Measurements from ENCODE around the gene GSTA4.
A peak's percentile ranks its signal among the peaks of the same experiment; 100 is the strongest.
"Not testable (repeated sequence)": the region's sequence is repeated elsewhere in the genome, so short reads cannot be mapped to it uniquely, and the experiment has no call there.

The GSTA4 gene

DNA sequence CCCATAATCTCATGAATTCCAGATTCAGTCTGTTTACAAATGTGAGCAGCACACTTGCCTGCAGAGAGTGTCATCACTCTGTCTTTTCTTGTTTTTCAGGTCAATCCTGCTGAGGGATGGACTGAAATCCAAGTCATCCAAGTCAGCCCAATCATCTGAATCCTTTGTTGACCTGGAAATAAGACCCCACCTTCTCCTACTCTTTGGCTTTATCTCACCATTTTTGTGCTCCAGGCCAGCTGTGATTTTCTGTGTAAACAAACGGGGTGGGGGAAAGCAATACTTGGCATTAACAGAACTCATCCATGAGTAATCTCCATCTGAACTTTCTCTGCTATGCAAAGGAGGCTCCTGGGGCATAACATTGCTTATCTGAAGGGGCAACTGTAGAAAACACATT lies 16.9 kb upstream of the GSTA4 start:
- DNase-seq, result no peak

DNA sequence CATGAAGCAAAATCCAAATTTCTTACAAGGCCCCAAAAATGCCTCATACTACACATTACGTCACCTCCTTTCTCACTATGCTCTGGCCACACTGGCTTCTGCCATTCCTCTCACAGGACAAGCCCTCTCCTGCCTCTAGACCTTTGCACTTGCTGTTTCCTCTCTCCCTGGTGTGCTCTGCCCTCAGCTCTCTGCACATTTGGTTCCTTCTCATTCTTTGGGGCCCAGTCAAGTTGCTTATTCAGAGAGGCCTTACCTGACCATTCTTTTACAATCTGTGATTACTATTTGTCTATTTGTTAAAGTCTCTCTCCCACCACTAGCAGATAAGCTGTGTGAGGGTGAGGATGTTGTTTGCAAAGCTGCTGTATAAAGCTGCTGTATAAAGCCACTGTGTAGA lies 15.4 kb upstream of the GSTA4 start:
- no peak for DNase-seq

DNA sequence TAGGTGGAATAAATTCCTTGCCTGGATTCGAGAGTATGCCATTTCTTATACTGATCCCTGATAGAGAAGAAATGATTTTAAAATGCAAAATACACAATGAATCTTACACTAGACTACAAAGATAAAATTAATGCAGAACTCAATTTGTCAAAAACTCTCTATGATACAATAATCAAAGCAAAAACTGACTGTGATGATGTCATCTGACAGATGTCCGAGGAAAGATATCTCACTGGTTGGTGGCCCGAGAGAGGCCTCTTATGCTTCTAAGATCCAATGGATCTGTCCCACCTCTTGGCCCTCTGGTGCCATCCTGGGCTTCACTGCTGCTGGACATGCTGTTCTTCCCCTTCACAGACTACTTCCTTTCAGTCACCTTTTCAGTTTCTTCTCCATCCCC lies 14.4 kb upstream of the GSTA4 start:
- no peak for DNase-seq

DNA sequence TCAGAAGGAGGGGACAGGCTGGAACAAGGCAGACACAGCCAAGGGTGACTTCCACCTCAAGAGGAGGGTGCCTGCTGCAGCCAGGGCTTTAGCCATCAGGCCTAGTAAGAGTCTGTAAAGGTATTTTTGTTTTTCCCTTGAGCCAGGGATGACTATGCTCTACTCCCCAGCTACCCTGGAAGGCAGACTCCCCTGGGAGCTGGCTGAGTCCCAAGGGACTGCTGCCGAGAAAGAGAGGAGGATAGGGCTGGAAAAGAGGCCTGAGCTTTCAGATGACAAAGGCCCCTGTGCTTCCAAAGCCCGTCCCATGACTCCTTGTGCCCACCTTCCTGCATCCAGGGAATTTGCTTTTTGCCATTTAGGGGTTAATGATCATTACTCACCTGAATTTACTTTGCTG lies 14.0 kb upstream of the GSTA4 start:
- DNase-seq, result no peak

DNA sequence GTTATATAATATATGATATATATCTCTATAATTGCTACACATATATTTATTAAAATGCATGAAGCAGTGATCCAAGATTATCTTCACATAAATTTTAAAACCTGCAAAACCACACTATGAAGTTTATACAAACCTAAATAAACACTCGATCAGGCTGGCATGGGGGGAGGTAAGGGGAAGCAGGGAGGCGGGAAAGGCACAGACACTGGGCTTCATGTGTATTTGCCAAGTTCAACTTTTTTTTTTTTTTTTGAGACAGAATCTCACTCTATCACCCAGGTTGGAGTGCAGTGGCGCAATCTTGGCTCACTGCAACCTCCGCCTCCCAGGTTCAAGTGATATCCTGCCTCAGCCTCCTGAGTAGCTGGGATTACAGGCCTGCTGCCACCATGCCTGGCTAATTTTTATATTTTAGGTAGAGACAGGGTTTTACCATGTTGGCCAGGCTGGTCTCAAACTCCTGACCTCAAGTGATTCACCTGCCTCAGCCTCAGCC lies 13.2 kb upstream of the GSTA4 start:
- not testable (repeated sequence) for DNase-seq

GRCh38 chr6:53005663-53006250 lies 10.7 kb upstream of the GSTA4 start:
- DNase-seq, result no peak

DNA sequence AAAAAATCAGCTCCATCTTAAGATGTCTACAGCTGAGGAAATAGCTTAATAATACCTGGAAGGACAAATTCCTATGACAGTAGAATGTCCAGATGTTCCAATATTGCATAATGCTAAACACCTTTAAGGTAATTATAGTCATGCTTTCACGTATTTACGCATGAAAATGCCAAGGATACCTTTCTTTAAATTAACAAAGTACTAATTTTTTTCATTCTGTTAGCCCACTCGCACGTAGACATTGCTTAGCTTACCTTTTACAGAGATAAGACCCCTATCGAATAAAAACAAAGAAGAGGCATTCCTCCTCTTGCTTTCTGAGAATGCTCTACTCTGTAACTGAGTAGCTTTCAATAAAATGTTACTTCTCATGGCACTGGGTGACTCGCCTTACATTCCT lies 4.4 kb upstream of the GSTA4 start:
- DNase-seq, result no peak

- no peak for DNase-seq
Observed at GRCh38 chr6:52998603-52999002, 3.5 kb upstream of the GSTA4 start.

DNA sequence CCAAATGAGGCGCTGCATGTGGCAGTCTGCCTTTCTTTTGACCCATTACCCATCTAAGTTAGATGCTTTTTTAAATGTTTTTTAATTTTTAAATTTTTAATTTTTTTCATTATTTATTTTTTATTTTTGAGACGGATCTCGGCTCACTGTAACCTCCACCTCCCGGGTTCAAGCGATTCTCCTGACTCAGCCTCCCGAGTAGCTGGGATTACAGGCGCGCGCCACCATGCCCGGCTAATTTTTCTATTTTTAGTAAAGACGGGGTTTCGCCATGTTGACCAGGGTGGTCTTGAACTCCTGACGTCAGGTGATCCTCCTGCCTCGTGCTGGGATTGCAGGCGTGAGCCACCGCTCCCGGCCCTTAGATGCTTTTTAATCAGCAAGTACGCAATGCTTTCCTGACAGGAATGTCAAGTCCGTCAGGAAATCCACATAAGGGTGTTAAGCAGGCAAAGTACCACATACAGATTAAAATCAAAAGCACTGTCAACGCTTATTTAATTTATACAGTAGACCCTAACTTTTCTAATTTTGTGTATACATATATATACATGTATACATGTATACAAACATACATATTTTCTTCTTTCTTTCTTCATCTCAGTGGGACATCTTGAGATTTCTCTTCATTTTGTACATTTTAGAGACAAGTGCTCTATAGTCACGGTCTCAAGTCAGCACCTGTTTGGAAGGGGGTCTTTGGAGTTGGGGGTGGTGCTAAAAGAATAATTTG lies 995 bp upstream of the GSTA4 start:
- DNase-seq, result peak in 1 of 2 experiments; percentile 48

DNA sequence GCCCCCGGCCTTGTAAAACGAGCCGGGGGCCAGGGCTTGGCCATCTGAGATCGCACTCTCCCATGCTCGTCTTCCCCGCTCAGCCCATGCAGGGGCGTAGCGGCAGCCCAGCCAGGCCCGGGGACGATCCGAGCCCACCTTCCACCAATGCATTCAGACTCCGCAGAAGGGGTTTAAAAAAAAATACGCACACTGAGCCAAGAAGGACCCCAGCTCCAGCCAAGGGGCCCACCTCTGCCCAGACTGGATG lies 320 bp downstream of the GSTA4 start:
- DNase-seq, result peak; percentile 9 to 16

GRCh38 chr6:52994031-52994838 lies 849 bp downstream of the GSTA4 start:
- DNase-seq, result no peak

DNA sequence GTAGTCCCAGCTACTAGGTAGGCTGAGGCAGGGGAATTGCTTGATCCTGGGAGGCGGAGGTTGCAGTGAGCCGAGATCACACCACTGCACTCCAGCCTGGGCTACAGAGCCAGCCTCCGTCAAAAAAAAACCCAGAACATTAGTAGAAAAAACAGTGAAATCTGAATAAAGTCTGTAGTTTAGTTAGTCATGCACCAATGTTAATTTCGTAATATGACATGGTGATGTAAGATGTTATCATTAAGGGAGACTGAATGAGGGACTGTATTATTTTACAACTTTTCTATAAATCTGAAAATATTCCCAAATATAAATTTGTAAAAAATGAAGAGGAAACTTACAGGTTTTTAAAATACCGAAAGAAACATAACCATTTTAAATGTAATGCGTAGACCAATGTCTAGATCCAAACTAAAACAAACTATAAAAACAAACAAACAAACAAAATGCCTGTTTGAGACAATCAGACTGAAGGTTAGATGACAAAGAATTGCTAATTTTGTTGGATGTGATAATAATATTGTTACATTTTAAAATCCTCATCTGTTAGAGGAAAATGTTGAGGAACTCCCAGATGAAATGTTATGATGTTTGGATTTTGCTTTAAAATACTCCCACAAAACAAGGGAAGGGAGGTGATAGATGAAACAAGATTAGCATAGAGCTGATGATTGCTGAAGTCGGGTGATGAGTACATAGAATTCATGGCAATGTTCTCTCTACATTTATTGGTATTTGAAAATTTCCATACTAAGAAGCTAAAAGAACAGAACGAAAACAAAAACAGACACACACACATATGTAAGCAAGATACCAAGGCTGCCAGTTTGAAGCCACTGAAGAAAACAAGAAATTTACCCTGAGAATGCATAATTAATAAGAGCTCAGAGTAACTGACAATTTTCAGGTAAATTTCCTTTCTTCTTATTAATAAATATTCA lies 1.8 kb downstream of the GSTA4 start:
- DNase-seq, result no peak

DNA sequence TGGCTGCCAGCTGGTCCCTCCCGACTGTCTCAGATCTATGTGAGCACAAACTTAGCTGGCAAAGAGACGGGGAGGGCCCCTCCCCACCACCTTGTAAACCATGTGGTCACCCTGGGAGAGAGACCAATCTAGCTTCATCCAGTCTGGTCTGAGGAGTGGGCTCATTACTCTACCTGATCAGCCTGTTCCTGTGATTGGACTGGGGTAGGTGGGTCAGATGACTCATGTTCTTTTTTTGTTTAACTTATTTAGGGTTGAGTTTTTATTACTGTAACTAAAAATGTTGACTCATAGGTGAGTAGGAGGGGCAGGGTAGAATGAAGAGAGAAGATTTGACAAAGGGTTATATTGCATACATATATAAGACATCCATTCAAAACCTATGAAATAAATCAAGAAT lies 4.7 kb downstream of the GSTA4 start:
- DNase-seq, result no peak

DNA sequence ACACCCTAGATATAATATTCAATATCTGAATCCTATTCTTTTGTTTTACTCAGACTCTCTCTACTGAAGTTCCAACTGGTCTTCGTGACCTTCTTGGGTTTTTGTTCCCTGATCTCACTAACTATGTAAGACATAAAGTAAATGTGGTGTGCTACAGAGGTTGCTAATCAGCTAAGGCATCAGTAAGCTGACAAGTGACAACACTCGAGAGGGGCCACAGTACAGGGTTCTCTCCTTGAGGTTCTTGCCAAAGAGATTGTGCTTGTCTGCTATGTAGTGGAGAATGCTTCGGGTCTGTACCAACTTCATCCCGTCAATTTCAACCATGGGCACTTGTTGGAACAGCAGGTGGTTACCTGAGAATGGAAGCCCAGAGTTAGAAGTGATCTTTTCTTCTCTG lies 9.9 kb downstream of the GSTA4 start:
- no peak for DNase-seq

DNA sequence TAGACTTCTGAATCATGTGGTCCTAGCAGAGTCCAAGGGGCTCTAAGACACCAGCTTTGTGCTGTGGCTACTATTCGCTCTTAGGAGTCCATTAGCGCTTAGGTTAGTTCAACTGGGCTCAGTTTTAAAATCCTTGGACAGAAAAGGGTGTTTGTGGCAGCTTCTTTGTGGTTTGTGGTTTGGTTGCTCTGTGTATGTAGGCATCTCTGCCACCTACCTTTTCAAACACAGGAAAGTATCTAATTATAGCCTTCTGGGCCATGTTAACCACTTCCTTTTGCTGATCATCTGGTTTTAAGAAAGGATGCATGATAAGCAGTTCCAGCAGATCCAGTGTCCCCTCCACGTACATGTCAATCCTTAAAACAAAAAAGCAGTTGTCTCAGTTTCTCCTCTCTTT lies 10.8 kb downstream of the GSTA4 start:
- no peak for DNase-seq

- DNase-seq, result no peak
Observed at GRCh38 chr6:52983159-52983848, 11.8 kb downstream of the GSTA4 start.

DNA sequence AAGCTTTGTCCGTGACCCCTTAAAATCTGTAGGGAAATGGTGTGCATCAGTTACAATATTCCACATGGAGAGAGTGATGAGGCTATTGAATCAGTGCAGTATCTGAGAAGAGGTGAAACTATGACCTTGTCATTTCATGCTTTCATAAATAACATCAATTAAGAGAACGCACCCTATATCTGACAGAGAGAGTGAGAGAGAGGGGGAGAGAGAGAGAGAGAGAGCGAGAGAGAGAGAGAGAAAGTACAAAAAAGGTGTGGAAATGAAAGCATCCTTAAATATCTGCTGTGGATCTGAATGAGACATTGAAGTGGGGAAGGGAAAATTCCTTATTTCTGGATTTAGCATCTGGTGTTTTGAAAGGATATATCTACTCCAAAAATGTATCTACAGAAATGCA lies 12.4 kb downstream of the GSTA4 start:
- no peak for DNase-seq

GRCh38 chr6:52981222-52981900 lies 13.7 kb downstream of the GSTA4 start:
- DNase-seq, result no peak

DNA sequence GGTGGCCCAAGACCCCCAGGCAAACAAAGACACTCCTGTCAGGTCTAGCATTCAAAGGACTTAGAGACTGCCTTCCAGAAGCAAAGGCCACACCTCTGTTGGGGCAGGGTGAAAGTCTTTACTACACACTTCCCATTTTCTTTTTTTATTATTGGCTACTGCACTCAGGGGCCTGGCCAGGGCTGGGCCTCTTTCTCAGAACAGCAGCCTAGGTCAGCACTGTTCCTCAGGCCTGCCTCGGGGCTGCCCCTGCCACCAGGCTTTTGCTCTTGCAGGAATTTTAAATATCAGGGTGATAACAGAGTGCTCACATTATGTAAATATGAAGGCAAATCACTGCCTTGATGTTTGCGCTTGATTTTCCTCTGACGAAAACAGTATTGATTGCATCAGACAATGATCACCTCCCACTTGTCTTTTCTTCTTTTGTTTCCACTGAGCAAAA lies 18.5 kb downstream of the GSTA4 start:
- DNase-seq, result no peak

- DNase-seq, result no peak
Observed at GRCh38 chr6:52976149-52976548, 18.9 kb downstream of the GSTA4 start.

DNA sequence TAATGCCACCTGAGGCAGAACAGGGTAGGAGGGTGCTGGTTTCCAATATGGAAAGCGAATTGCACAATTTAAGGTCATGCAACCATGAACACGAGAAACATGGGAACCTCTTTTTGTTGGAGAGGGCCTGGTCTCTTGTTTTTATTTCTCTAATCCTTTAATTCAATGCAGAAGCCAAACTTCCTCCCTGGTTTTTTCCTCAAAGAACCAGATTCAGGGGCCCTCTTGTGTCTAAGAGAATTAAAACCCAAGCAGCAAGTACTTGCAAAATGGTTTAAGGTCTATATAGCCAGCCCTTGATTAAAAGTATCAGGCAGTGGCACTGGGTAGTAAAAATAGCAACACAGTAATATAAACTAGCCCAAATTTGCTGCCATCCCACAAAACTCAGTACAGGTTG lies 19.5 kb downstream of the GSTA4 start:
- DNase-seq, result no peak

DNA sequence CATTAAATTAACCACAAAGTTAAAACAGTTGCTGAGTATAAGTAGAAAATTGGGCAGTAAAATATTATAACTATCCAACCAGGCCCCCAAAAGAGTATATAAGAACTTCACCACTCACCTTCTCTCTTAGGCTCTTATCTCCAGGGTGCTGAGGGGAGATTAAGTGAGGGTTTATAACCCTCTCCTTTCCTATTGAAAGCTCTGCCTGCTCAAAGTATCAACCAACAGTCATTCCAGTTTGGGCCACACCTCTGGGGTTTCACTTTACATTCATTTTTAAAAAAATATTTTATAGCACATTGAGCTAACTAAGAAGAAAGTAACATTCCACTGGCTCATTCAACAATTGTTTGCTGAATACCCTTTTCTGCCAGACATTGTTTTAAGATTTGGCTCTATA lies 22.1 kb downstream of the GSTA4 start:
- no peak for DNase-seq

All from activated CD4-positive, alpha-beta T cell treated with anti-CD3 and anti-CD28 coated beads, Interleukin-2, amount 50 U/mL, for 4 hours (primary cell).